MG63 (cell line): ENCODE results near the gene PCCA. TPM values are rescaled to one million over a fixed set of nuclear protein-coding genes. Genes with fewer than 3 reads are reported as not detected.
A peak's percentile ranks its signal among the peaks of the same experiment; 100 is the strongest.
"Not testable (repeated sequence)": the region's sequence is repeated elsewhere in the genome, so short reads cannot be mapped to it uniquely, and the experiment has no call there.

Experiments
- DNase-seq: peaks from one replicate; pipeline ENCODE4 v3.0.0-alpha.2; 2020
- H3K27me3 ChIP-seq: fragments of 250-450 bp; sonication (Bioruptor Pico); 2 replicates; pipeline ENCODE4 v1.5.1; 2020; ENCODE audit warnings: mild to moderate bottlenecking, moderate library complexity
- H3K36me3 ChIP-seq: fragments of 250-450 bp; sonication (Bioruptor Pico); 2 replicates; pipeline ENCODE4 v1.5.1; 2020; ENCODE audit warnings: mild to moderate bottlenecking, moderate library complexity
- H3K4me3 ChIP-seq: fragments of 250-450 bp; sonication (Bioruptor Pico); 2 replicates; pipeline ENCODE4 v1.5.1; 2020; ENCODE audit warnings: mild to moderate bottlenecking, moderate library complexity
- H3K9me3 ChIP-seq: fragments of 250-450 bp; sonication (Bioruptor Pico); 2 replicates; pipeline ENCODE4 v1.5.1; 2020; ENCODE audit warnings: mild to moderate bottlenecking, moderate library complexity
- total RNA-seq: library from RNA; depleted of rRNA; stranded (reverse); fragments of >200 nt; shearing (Covaris generic); gene quantifications from 2 replicates; pipeline ENCODE4 v1.2.3, GENCODE V29; 2014; ENCODE audit warnings: low replicate concordance

The PCCA gene
- total RNA-seq, 1 experiment from 2014 or later, result 3.1 TPM

GRCh38 chr13:100234524-100235136 is 145.7 kb downstream of the PCCA start:
- no peaks in the 10 kb centered on the region for H3K9me3 ChIP-seq
- DNase-seq, result peak; percentile 9
- no peak overlapping the region for H3K4me3 ChIP-seq
- no peaks in the 10 kb centered on the region for H3K27me3 ChIP-seq
- H3K36me3 ChIP-seq, result no peaks in the 10 kb centered on the region

GRCh38 chr13:100235311-100235901 is 146.5 kb downstream of the PCCA start:
- no peak for DNase-seq
- Histone ChIP-seq H3K4me3 (no peak overlapping the region), H3K27me3 (no peaks in the 10 kb centered on the region), H3K9me3 (no peaks in the 10 kb centered on the region), H3K36me3 (no peaks in the 10 kb centered on the region)

- H3K27me3 ChIP-seq, result no peaks in the 10 kb centered on the region
- H3K36me3 ChIP-seq, result no peaks in the 10 kb centered on the region
- no peak overlapping the region for H3K4me3 ChIP-seq
- DNase-seq, result no peak
- no peaks in the 10 kb centered on the region for H3K9me3 ChIP-seq
Measured at GRCh38 chr13:100240109-100240779, 151.4 kb downstream of the PCCA start.

DNA sequence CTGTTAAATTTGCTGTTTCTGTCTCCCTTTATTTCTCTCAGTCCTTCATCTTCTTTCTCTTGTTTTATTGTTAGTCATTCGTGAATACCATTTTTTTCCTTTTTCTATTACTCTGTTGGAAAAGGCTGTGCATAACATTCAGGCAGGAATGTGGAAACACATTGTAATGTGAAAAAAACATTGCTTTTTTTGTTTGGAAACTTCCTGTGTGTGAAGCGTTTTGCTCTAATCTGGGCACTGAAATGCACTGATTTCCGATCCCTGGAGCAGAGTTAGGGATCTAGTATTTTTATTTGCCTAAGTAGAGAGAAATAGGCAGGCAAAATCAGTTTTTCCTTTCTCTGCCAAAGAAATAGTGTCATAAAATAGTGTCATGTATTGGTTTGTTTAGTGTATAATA is 155.5 kb downstream of the PCCA start:
- Histone ChIP-seq H3K27me3 (no peaks in the 10 kb centered on the region), H3K4me3 (no peak overlapping the region), H3K9me3 (peaks cover 9% of the 10 kb centered on the region), H3K36me3 (no peaks in the 10 kb centered on the region)
- no peak for DNase-seq

DNA sequence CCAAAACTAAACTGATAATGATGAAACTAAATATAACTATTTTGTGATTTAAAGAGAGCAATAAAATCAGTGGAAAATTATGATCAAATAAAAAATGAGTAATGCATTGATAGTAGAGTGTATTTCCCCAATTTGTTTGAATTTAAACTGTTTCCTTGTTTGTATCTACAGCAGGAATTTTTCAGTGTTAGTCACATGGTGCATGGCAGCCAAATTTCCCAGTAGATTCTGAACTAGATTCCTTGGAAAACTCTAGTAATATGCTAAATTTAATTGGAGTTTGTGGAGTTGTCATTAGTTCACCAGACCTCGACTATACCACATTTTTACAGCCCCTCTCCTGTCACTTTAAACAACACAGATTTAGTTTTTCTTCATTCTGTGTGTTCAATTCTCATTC is 156.2 kb downstream of the PCCA start:
- no peaks in the 10 kb centered on the region for H3K36me3 ChIP-seq
- no peak overlapping the region for H3K4me3 ChIP-seq
- H3K9me3 ChIP-seq, result peaks cover 9% of the 10 kb centered on the region
- peak; percentile 21 for DNase-seq
- H3K27me3 ChIP-seq, result no peaks in the 10 kb centered on the region

DNA sequence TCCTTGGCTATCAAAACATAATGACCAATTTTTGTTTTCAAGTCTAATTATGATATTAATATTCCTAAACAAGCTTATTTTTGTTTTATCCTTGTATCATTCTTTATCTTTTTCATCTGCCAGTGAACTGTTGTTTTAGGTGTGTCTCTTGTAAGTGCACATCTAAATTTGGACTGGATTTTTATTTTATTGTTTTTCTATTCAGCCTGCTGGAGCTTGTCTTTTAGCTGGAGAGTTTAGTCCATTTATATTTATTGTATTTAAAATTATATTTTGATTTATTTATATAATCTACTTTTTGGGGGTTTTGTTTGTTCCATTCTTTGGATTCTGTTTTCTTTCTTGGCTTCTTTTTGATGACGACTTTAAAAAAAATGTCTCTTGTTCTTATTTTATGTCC is 159.0 kb downstream of the PCCA start:
- DNase-seq, result no peak
- H3K27me3 ChIP-seq, result no peaks in the 10 kb centered on the region
- H3K9me3 ChIP-seq, result peaks cover 9% of the 10 kb centered on the region
- no peak overlapping the region for H3K4me3 ChIP-seq
- H3K36me3 ChIP-seq, result no peaks in the 10 kb centered on the region

DNA sequence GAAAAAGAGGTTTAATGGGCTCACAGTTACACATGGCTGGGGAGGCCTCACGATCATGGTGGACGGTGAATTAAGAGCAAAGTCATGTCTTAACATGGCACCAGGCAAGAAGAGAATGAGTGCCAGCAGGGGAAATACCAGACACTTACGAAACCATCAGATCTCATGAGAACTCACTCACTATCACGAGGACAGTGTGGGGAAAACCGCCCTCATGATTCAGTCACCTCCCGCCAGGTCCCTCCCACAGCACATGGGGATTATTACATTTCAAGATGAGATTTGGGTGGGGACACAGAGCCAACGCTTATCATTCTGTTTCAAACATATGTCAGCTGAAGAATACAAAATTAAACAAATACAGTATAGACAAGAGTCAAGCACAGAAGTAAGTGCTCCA is 165.1 kb downstream of the PCCA start:
- H3K36me3 ChIP-seq, result no peaks in the 10 kb centered on the region
- DNase-seq, result no peak
- no peaks in the 10 kb centered on the region for H3K27me3 ChIP-seq
- H3K9me3 ChIP-seq, result no peaks in the 10 kb centered on the region
- no peak overlapping the region for H3K4me3 ChIP-seq

DNA sequence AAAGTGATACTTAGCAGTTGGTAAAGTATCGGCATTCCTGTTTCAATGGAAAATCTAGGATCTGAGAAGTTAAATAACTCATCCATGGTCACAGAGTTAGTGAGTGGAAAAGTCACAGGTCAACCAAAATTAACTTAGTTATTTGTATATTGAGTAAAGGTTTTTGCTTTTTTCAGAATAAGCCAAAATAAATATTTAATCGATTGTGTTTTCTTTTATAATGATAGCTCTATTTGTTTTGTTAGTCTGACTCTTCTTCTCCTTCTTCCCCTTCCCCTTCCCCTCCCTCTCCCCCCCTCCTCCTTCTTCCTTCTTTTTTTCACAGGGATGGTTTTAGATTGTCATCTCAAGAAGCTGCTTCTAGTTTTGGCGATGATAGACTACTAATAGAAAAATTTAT is 173.5 kb downstream of the PCCA start:
- H3K4me3 ChIP-seq, result no peak overlapping the region
- H3K9me3 ChIP-seq, result no peaks in the 10 kb centered on the region
- no peak for DNase-seq

DNA sequence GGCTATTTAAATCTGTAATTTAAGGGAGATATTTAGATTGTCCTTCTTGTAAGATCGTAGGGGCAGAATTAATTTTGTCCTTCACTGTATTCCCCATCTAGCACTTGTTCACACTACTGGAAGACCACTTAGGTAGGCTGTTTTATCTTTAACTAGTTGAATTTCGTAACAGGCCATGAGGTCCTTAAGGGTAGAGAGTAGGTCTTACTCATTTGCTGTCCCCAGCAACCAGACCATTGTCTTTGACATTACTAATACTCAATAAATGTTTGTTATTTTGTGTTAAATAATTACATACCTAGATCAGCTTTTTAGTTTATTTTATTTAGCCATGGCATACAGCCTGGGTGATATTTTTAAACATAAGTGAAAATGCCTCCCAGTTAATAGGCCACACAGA is 177.1 kb downstream of the PCCA start:
- no peaks in the 10 kb centered on the region for H3K27me3 ChIP-seq
- no peaks in the 10 kb centered on the region for H3K9me3 ChIP-seq

More for the DNA sequence above, 173.5 kb downstream of the PCCA start:
- Histone ChIP-seq H3K27me3 (no peaks in the 10 kb centered on the region), H3K36me3 (no peaks in the 10 kb centered on the region)

GRCh38 chr13:100269837-100270236 is 180.9 kb downstream of the PCCA start:
- DNase-seq, result peak; percentile 59
- Histone ChIP-seq H3K4me3 (no peak overlapping the region), H3K27me3 (no peaks in the 10 kb centered on the region), H3K9me3 (no peaks in the 10 kb centered on the region), H3K36me3 (no peaks in the 10 kb centered on the region)

More for the DNA sequence above, 177.1 kb downstream of the PCCA start:
- no peak for DNase-seq
- Histone ChIP-seq H3K36me3 (no peaks in the 10 kb centered on the region), H3K4me3 (no peak overlapping the region)

DNA sequence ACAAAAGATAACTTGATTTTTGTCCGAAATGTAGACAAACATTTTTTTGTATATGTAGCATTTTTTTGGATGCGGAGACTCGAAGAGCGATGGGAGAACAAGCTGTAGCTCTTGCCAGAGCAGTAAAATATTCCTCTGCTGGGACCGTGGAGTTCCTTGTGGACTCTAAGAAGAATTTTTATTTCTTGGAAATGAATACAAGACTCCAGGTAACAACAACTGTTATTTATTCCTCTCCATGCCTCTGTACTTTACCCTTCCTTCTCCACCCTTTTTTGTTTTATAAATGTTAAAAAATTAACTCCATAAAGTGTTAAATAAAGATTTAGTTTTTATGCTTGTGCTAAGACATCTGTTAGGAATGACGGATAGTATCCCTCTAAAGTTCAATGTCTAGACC is 184.2 kb downstream of the PCCA start:
- H3K9me3 ChIP-seq, result no peaks in the 10 kb centered on the region
- DNase-seq, result no peak
- H3K4me3 ChIP-seq, result no peak overlapping the region
- H3K27me3 ChIP-seq, result no peaks in the 10 kb centered on the region
- no peaks in the 10 kb centered on the region for H3K36me3 ChIP-seq

DNA sequence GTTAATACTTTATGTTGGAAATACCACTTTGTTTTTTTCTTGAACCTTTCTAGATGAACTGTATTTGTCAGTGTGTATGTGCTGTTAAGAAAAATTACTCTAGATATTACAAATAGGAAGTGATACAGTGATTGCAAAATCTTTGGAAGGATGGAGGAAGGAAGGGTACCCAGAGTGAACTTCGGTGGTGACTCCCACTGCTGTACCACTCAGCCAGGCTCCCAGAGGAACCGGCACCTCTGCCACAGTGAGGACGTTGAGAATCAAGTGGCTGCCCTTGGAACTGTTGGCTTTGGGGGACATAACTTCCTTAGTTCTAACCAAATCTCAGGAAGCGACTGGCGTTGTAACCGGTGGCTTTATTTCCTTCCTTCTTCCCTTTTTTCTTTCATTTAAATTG is 184.7 kb downstream of the PCCA start:
- Histone ChIP-seq H3K36me3 (no peaks in the 10 kb centered on the region), H3K4me3 (no peak overlapping the region), H3K9me3 (no peaks in the 10 kb centered on the region), H3K27me3 (no peaks in the 10 kb centered on the region)
- no peak for DNase-seq

- DNase-seq, result no peak
- Histone ChIP-seq H3K9me3 (no peaks in the 10 kb centered on the region), H3K27me3 (no peaks in the 10 kb centered on the region), H3K4me3 (no peak overlapping the region), H3K36me3 (no peaks in the 10 kb centered on the region)
Measured at GRCh38 chr13:100274942-100275506, 186.1 kb downstream of the PCCA start.

DNA sequence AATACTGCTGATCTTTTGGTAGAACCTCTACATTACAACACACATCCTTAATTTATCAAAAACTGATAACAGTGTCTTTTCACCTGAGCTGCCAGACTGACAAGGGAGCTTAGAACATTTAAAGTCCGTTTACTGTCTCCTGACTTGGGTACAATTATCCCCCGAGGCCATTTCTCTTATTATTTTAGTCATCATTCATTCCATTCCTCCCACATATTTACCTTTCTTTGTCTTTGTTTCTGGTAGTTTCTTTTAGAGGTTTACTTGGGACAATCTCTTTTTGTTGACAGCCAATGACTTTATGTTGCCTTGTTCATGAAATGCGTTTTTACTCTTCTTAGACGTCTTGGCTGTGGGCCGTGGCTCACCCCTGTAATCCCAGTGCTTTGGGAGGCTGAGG is 186.9 kb downstream of the PCCA start:
- no peak for DNase-seq

GRCh38 chr13:100280681-100281080 is 191.8 kb downstream of the PCCA start:
- Histone ChIP-seq H3K9me3 (no peaks in the 10 kb centered on the region), H3K4me3 (no peak overlapping the region), H3K27me3 (no peaks in the 10 kb centered on the region), H3K36me3 (no peaks in the 10 kb centered on the region)
- no peak for DNase-seq

More for the DNA sequence above, 186.9 kb downstream of the PCCA start:
- Histone ChIP-seq H3K9me3 (no peaks in the 10 kb centered on the region), H3K36me3 (no peaks in the 10 kb centered on the region), H3K27me3 (no peaks in the 10 kb centered on the region), H3K4me3 (no peak overlapping the region)

DNA sequence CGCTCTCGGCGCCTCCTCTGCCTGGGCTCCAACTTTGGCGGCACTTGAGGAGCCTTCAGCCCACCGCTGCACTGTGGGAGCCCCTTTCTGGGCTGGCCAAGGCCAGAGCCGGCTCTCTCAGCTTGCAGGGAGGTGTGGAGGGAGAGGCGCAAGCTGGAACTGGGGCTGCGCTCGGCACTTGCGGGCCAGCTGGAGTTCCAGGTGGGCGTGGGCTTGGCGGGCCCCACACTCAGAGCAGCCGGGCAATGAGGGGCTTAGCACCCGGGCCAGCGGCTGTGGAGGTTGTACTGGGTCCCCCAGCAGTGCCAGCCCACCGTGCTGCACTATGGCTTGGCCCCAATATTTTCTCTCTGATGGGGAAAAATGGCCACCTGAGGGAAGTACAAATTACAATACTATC is 193.4 kb downstream of the PCCA start:
- not testable (repeated sequence) for DNase-seq, H3K9me3 ChIP-seq, H3K36me3 ChIP-seq, H3K4me3 ChIP-seq, H3K27me3 ChIP-seq

DNA sequence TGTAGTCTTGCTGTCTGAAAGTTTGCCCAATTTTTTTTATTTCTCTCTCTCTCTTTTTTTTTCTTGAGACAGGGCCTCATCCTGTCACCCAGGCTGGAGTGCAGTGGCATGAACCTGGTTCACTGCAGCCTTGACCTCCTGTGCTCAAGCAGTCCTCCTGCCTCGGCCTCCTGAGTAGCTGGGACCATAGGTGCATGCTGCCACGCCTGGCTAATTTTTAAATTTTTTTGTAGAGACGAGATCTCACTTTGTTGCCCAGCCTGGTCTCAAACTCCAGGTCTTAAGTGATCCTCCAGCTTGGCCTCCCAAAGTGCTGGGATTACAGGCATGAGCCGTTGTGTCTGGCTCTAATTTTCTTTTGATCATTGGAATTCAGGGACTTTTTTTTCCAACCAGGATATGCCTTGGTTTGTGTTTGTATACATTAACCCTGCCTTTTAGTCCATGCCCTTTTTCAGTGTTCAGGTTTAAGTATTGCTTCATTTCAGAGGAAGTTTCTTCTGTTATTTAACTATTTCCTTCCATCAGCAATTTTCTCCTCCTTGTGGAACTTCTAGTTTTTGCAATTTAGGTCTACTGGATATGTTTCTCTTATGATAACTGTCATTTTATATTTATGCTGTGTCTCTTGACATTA is 201.4 kb downstream of the PCCA start:
- no peaks in the 10 kb centered on the region for H3K36me3 ChIP-seq
- H3K4me3 ChIP-seq, result no peak overlapping the region
- H3K27me3 ChIP-seq, result no peaks in the 10 kb centered on the region
- DNase-seq, result no peak
- H3K9me3 ChIP-seq, result no peaks in the 10 kb centered on the region
